ENCODE results near the gene DNAH14. TPM values are rescaled to one million over a fixed set of nuclear protein-coding genes. Genes with fewer than 3 reads are reported as not detected.
"Not testable (repeated sequence)": the region's sequence is repeated elsewhere in the genome, so short reads cannot be mapped to it uniquely, and the experiment has no call there.

Gene DNAH14
- total and polyA plus RNA-seq, 2 of the 8 experiments (the other 6 are each of a cell fraction or from before 2014, with no cell fraction given): 8.4 to 40.7 TPM

DNA sequence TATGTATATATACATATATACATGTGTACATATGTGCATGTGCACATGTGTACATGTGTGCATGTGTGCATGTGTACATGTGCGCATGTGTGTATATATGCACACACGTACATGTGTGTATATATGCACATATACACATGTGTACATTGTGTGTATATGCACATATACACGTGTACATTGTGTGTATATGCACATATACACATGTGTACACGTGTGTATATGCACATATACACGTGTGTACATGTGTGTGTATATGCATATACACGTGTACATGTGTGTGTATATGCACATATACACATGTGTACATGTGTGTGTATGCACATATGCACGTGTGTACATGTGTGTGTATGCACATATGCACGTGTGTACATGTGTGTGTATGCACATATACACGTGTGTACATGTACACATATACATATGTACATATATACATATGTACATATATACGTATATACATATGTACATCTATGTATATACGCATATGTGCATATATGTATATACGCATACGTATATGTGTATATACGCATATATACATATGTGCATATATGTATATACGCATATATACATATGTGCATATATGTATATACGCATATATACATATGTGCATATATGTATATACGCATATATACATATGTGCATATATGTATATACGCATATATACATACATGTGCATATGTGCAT is 405.8 kb downstream of the DNAH14 start:
- H2AK5ac ChIP-seq (ENCODE audit: low read depth, low read length); H2BK5ac ChIP-seq (ENCODE audit: low read depth, low read length); H3K4ac ChIP-seq (replicated peaks; ENCODE audit: insufficient read length, low read depth, low read length); H4K8ac ChIP-seq (ENCODE audit: extremely low read depth, insufficient read depth, low read length); H3K23ac ChIP-seq (ENCODE audit: insufficient read length); H4K5ac ChIP-seq (ENCODE audit: insufficient read length, low read depth, low read length); H2BK15ac ChIP-seq (ENCODE audit: low read length); H2BK12ac ChIP-seq (ENCODE audit: low read depth, low read length); H3K79me1 ChIP-seq (ENCODE audit: low read depth, low read length); H3K36me3 ChIP-seq (ENCODE audit: control insufficient read depth in 2 of 4, insufficient read depth in 4 of 4, low read length in 3 of 4); CTCF ChIA-PET (ENCODE audit: partially characterized antibody); POLR2A ChIA-PET (ENCODE audit: partially characterized antibody); H2BK120ac ChIP-seq (replicated peaks; ENCODE audit: low read depth, low read length); H4K20me1 ChIP-seq (replicated peaks in 1 of 2; ENCODE audit: control insufficient read depth in 1 of 2, insufficient read depth in 2 of 2, low read length in 2 of 2); H3K27ac ChIP-seq (ENCODE audit: low read depth, low read length); H4K91ac ChIP-seq (replicated peaks; ENCODE audit: insufficient read length, low read length); H3K9me3 ChIP-seq (ENCODE audit: insufficient read depth in 2 of 2, low read depth in 1 of 2, low read length in 1 of 2); H3K4me1 ChIP-seq (replicated peaks in 1 of 4; ENCODE audit: control insufficient read depth in 3 of 4, insufficient read depth in 4 of 4, low read length in 3 of 4); H3K27me3 ChIP-seq (replicated peaks in 1 of 4; ENCODE audit: control insufficient read depth in 3 of 4, extremely low read depth in 1 of 4, insufficient read depth in 3 of 4, low read length in 3 of 4); H3K4me3 ChIP-seq (ENCODE audit: extremely low read depth in 1 of 4, insufficient read depth in 2 of 4, low read depth in 3 of 4, low read length in 4 of 4); H3K79me2 ChIP-seq (ENCODE audit: control insufficient read depth in 1 of 2, insufficient read depth in 2 of 2, low read length in 2 of 2); H3K23me2 ChIP-seq (ENCODE audit: low read depth, low read length); H3K56ac ChIP-seq (replicated peaks; ENCODE audit: insufficient read length, low read depth, low read length); H2AFZ ChIP-seq (ENCODE audit: low read length); H2BK20ac ChIP-seq (ENCODE audit: low read length); H3K4me2 ChIP-seq (ENCODE audit: insufficient read depth in 1 of 2, low read depth in 2 of 2, low read length in 2 of 2); FAIRE-seq; DNase-seq (ENCODE audit: low read depth in 1 of 2, low spot score in 2 of 2); H3K14ac ChIP-seq (ENCODE audit: insufficient read length); H3K9ac ChIP-seq (replicated peaks in 1 of 4; ENCODE audit: extremely low read depth in 1 of 4, low read depth in 3 of 4, low read length in 3 of 4); H3K18ac ChIP-seq (ENCODE audit: extremely low read depth, low read length): not testable (repeated sequence)
- TF ChIP-seq JUN (IDR thresholded peaks at IDR 0.05; ENCODE audit: low read depth, low read length): 0 out of 2 replicates have a peak, but pooled peaks have one; percentile 5
- 59% methylated on average over 18 of the region's 18 CpGs; no CpG with 5 or more reads in 1 of the 2 experiments for WGBS, 2 experiments (ENCODE audit: extremely low coverage in 1 of 2, insufficient coverage in 1 of 2, insufficient read length in 1 of 2, insufficient replicate concordance in 2 of 2, low coverage in 1 of 2, low lambda C conversion rate in 2 of 2, missing lambda C conversion rate in 1 of 2)

Measured in H1 (cell line).